CD4-positive, CD25-positive, alpha-beta regulatory T cell (primary cell): ENCODE results near the gene HADHB. TPM values are rescaled to one million over a fixed set of nuclear protein-coding genes. Genes with fewer than 3 reads are reported as not detected.

Experiments
- ATAC-seq, 2 donors: fragments of 150-1000 bp; cut with Tn5 transposase; one replicate each; pipeline ENCODE4 v1.10.0; 2021; ENCODE audit warnings: low read depth in 2 of 2, moderate number of reproducible peaks in 2 of 2, moderate library complexity in 1 of 2
- DNase-seq, 3 donors: peaks; one replicate each; pipeline versions ENCODE4 v3.0.0 to v3.0.0-alpha.2; 2012 to 2022; ENCODE audit warnings: mixed read lengths in 1 of 3
- H3K27ac ChIP-seq: one replicate; pipeline ENCODE4 v1.7.0; 2013; ENCODE audit warnings: mild to moderate bottlenecking, low read length; ENCODE audit not compliant: insufficient read depth, poor library complexity, severe bottlenecking
- H3K27me3 ChIP-seq: one replicate; pipeline ENCODE4 v1.7.0; 2013; ENCODE audit warnings: low read length; ENCODE audit not compliant: control insufficient read depth, insufficient read depth
- H3K36me3 ChIP-seq: one replicate; pipeline ENCODE4 v1.7.0; 2013; ENCODE audit warnings: mild to moderate bottlenecking, low read length, moderate library complexity; ENCODE audit not compliant: control insufficient read depth, insufficient read depth
- H3K4me1 ChIP-seq: 2 replicates; pipeline ENCODE4 v1.7.0; 2013; ENCODE audit warnings: mild to moderate bottlenecking, low read length; ENCODE audit not compliant: insufficient read depth, control insufficient read depth, poor library complexity, severe bottlenecking
- H3K4me3 ChIP-seq: one replicate; pipeline ENCODE4 v1.7.0; 2013; ENCODE audit warnings: low read depth, mild to moderate bottlenecking, low read length, moderate library complexity
- H3K9me3 ChIP-seq, 2 experiments: 1 replicate in 1 of 2; 2 replicates in 1 of 2; pipeline ENCODE4 v1.7.0; 2013; ENCODE audit warnings: low read length in 2 of 2, mild to moderate bottlenecking in 1 of 2, moderate library complexity in 1 of 2; ENCODE audit not compliant: control insufficient read depth in 2 of 2
- H3K27ac Mint-ChIP-seq, 3 donors: one replicate each; pipeline ENCODE4 v1.8.0; 2020 to 2022; ENCODE audit warnings: mild to moderate bottlenecking in 3 of 3, mixed read lengths in 3 of 3, moderate library complexity in 2 of 3
- H3K27me3 Mint-ChIP-seq: one replicate; pipeline ENCODE4 v1.8.0; 2022; ENCODE audit warnings: mild to moderate bottlenecking, mixed read lengths
- H3K36me3 Mint-ChIP-seq: one replicate; pipeline ENCODE4 v1.8.0; 2020; ENCODE audit warnings: mixed read lengths
- H3K4me1 Mint-ChIP-seq, 4 donors: one replicate each; pipeline ENCODE4 v1.8.0; 2020 to 2022; ENCODE audit warnings: mixed read lengths in 4 of 4, mild to moderate bottlenecking in 1 of 4
- H3K4me3 Mint-ChIP-seq, 4 donors: one replicate each; pipeline ENCODE4 v1.8.0; 2020 to 2022; ENCODE audit warnings: mild to moderate bottlenecking in 4 of 4, mixed read lengths in 4 of 4, moderate library complexity in 3 of 4
- H3K9me3 Mint-ChIP-seq, 7 donors: one replicate each; pipeline ENCODE4 v1.8.0; 2020 to 2022; ENCODE audit warnings: mixed read lengths in 7 of 7, mild to moderate bottlenecking in 3 of 7, moderate library complexity in 2 of 7
- polyA plus RNA-seq, 4 donors: library from polyadenylated mRNA; unstranded; fragments of 300-500 nt; fragmentation: Illumina TruSeq; gene quantifications; one replicate each; pipeline ENCODE4 v1.2.3, GENCODE V29; 2021
- total RNA-seq: library from RNA; stranded (reverse); gene quantifications from one replicate; pipeline ENCODE4 v1.2.3, GENCODE V29; 2022

Gene HADHB
- total and polyA plus RNA-seq, 5 donors from 2014 or later: 58.9 to 139 (median 121) TPM

GRCh38 chr2:26235089-26235488 is 9.7 kb upstream of the HADHB start:
- Mint-ChIP-seq H3K4me1 (peaks cover 4 to 12% (median 8%) of the 10 kb centered on the region in 4 donors), H3K27ac (peak overlapping the region in 1 of 3 donors; percentile 14), H3K27me3 (no peaks in the 10 kb centered on the region), H3K9me3 (no peaks in the 10 kb centered on the region), H3K36me3 (peaks cover 35% of the 10 kb centered on the region), H3K4me3 (no peak overlapping the region)
- no peaks in the 10 kb centered on the region for H3K27me3 ChIP-seq
- no peak for ATAC-seq
- no peak overlapping the region for H3K4me3 ChIP-seq
- H3K4me1 ChIP-seq: no peaks in the 10 kb centered on the region
- DNase-seq: no peak
- no peaks in the 10 kb centered on the region for H3K9me3 ChIP-seq
- H3K36me3 ChIP-seq: peaks cover 72% of the 10 kb centered on the region
- no peak overlapping the region for H3K27ac ChIP-seq

- Mint-ChIP-seq H3K9me3 (no peaks in the 10 kb centered on the region), H3K4me3 (no peak overlapping the region), H3K4me1 (peaks cover 14 to 38% (median 29%) of the 10 kb centered on the region in 4 donors), H3K27ac (peak overlapping the region in 1 of 3 donors; percentile 71), H3K27me3 (no peaks in the 10 kb centered on the region), H3K36me3 (peaks cover 30% of the 10 kb centered on the region)
- H3K36me3 ChIP-seq: peaks cover 45% of the 10 kb centered on the region
- H3K4me1 ChIP-seq: peaks cover 10% of the 10 kb centered on the region
- no peak overlapping the region for H3K4me3 ChIP-seq
- no peaks in the 10 kb centered on the region for H3K27me3 ChIP-seq
- H3K9me3 ChIP-seq: no peaks in the 10 kb centered on the region
- no peak for DNase-seq
- ATAC-seq: no peak
- H3K27ac ChIP-seq: no peak overlapping the region
Observed at GRCh38 chr2:26237868-26238267, 6.9 kb upstream of the HADHB start.

GRCh38 chr2:26238311-26238958 is 6.3 kb upstream of the HADHB start:
- peaks cover 39% of the 10 kb centered on the region for H3K36me3 ChIP-seq
- peaks cover 19 to 44% (median 35%) of the 10 kb centered on the region in 4 donors for H3K4me1 Mint-ChIP-seq
- no peak for ATAC-seq

GRCh38 chr2:26241928-26242436 is 2.8 kb upstream of the HADHB start:
- ATAC-seq: no peak
- H3K27me3 ChIP-seq: no peaks in the 10 kb centered on the region
- no peaks in the 10 kb centered on the region for H3K9me3 ChIP-seq
- H3K4me1 ChIP-seq: peaks cover 45% of the 10 kb centered on the region
- H3K36me3 ChIP-seq: peaks cover 17% of the 10 kb centered on the region
- H3K27ac Mint-ChIP-seq: peak overlapping the region in 1 of 3 donors; percentile 99
- H3K4me3 Mint-ChIP-seq: peak overlapping the region; percentile 63 to 100 (median 93)
- H3K9me3 Mint-ChIP-seq: no peaks in the 10 kb centered on the region
- no peaks in the 10 kb centered on the region for H3K27me3 Mint-ChIP-seq
- DNase-seq: no peak
- no peak overlapping the region for H3K27ac ChIP-seq
- peaks cover 28 to 65% (median 50%) of the 10 kb centered on the region in 4 donors for H3K4me1 Mint-ChIP-seq
- H3K36me3 Mint-ChIP-seq: peaks cover 10% of the 10 kb centered on the region
- H3K4me3 ChIP-seq: no peak overlapping the region

More at GRCh38 chr2:26238311-26238958, 6.3 kb upstream of the HADHB start:
- no peak for DNase-seq
- H3K9me3 Mint-ChIP-seq: no peaks in the 10 kb centered on the region
- Histone ChIP-seq H3K27ac (no peak overlapping the region), H3K9me3 (no peaks in the 10 kb centered on the region), H3K4me1 (peaks cover 15% of the 10 kb centered on the region), H3K4me3 (no peak overlapping the region), H3K27me3 (no peaks in the 10 kb centered on the region)
- no peak overlapping the region for H3K4me3 Mint-ChIP-seq
- peaks cover 27% of the 10 kb centered on the region for H3K36me3 Mint-ChIP-seq
- peak overlapping the region in 1 of 3 donors; percentile 71 for H3K27ac Mint-ChIP-seq
- H3K27me3 Mint-ChIP-seq: no peaks in the 10 kb centered on the region

- no peaks in the 10 kb centered on the region for H3K27me3 ChIP-seq
- DNase-seq (peak; percentile 2 to 53 (median 38)), ATAC-seq (no peak)
- peaks cover 46% of the 10 kb centered on the region for H3K4me1 ChIP-seq
- H3K4me3 Mint-ChIP-seq: peak overlapping the region; percentile 96 to 100 (median 99)
- no peaks in the 10 kb centered on the region for H3K9me3 ChIP-seq
- H3K4me1 Mint-ChIP-seq: peaks cover 31 to 74% (median 56%) of the 10 kb centered on the region in 4 donors
- H3K27ac Mint-ChIP-seq: peak overlapping the region; percentile 99 to 100 (median 100)
- H3K27ac ChIP-seq: peak overlapping the region; percentile 96
- H3K4me3 ChIP-seq: peak overlapping the region; percentile 95
- peaks cover under 1% of the 10 kb centered on the region for H3K36me3 ChIP-seq
- H3K9me3 Mint-ChIP-seq: no peaks in the 10 kb centered on the region
- no peaks in the 10 kb centered on the region for H3K36me3 Mint-ChIP-seq
- H3K27me3 Mint-ChIP-seq: no peaks in the 10 kb centered on the region
Observed at GRCh38 chr2:26243470-26244308, 1.1 kb upstream of the HADHB start.

- Histone ChIP-seq H3K27ac (peak overlapping the region; percentile 96), H3K9me3 (no peaks in the 10 kb centered on the region), H3K4me1 (peaks cover 46% of the 10 kb centered on the region), H3K36me3 (no peaks in the 10 kb centered on the region), H3K27me3 (no peaks in the 10 kb centered on the region), H3K4me3 (peak overlapping the region; percentile 95)
- H3K4me1 Mint-ChIP-seq: peaks cover 26 to 76% (median 52%) of the 10 kb centered on the region in 4 donors
- H3K36me3 Mint-ChIP-seq: no peaks in the 10 kb centered on the region
- DNase-seq (peak; percentile 38 to 78 (median 63)), ATAC-seq (peak; percentile 53 to 59)
- peak overlapping the region; percentile 99 to 100 (median 100) for H3K27ac Mint-ChIP-seq
- H3K27me3 Mint-ChIP-seq: no peaks in the 10 kb centered on the region
- peak overlapping the region; percentile 96 to 100 (median 99) for H3K4me3 Mint-ChIP-seq
- no peaks in the 10 kb centered on the region for H3K9me3 Mint-ChIP-seq
Observed at GRCh38 chr2:26245231-26245732, 543 bp downstream of the HADHB start.

GRCh38 chr2:26245810-26246209 is 1.1 kb downstream of the HADHB start:
- no peak for ATAC-seq

More at GRCh38 chr2:26245810-26246209, 1.1 kb downstream of the HADHB start:
- H3K27me3 Mint-ChIP-seq: no peaks in the 10 kb centered on the region
- DNase-seq: peak in 1 of 3 donors; percentile 72
- H3K4me3 Mint-ChIP-seq: peak overlapping the region; percentile 96 to 100 (median 99)
- Histone ChIP-seq H3K4me1 (peaks cover 46% of the 10 kb centered on the region), H3K36me3 (no peaks in the 10 kb centered on the region), H3K27ac (peak overlapping the region; percentile 96), H3K9me3 (no peaks in the 10 kb centered on the region), H3K4me3 (peak overlapping the region; percentile 95), H3K27me3 (no peaks in the 10 kb centered on the region)
- no peaks in the 10 kb centered on the region for H3K36me3 Mint-ChIP-seq
- peaks cover 24 to 72% (median 50%) of the 10 kb centered on the region in 4 donors for H3K4me1 Mint-ChIP-seq
- H3K9me3 Mint-ChIP-seq: no peaks in the 10 kb centered on the region
- H3K27ac Mint-ChIP-seq: peak overlapping the region; percentile 52 to 100 (median 99)
